Amygdala (tissue), 56 donors: ENCODE results near the gene FAM72C.
A peak's percentile ranks its signal among the peaks of the same experiment; 100 is the strongest.
"Not testable (repeated sequence)": the region's sequence is repeated elsewhere in the genome, so short reads cannot be mapped to it uniquely, and the experiment has no call there.

ENCODE experiments used
- DNase-seq, 56 donors: peaks; one replicate each; lab custom pipeline; 2025; lab: John Stamatoyannopoulos, UW

The FAM72C gene

GRCh38 chr1:143987868-143988267, 16.1 kb upstream of the FAM72C start:
- DNase-seq, result not testable (repeated sequence)

GRCh38 chr1:143984721-143985473, 13.1 kb upstream of the FAM72C start:
- not testable (repeated sequence) for DNase-seq

GRCh38 chr1:143974416-143974815, 2.6 kb upstream of the FAM72C start:
- DNase-seq, result not testable (repeated sequence)

- not testable (repeated sequence) for DNase-seq
Measured at GRCh38 chr1:143973876-143974414, 2.2 kb upstream of the FAM72C start.

GRCh38 chr1:143972753-143973326, 1.1 kb upstream of the FAM72C start:
- not testable (repeated sequence) for DNase-seq

GRCh38 chr1:143965860-143966259, 5.9 kb downstream of the FAM72C start:
- not testable (repeated sequence) for DNase-seq

GRCh38 chr1:143964294-143964693, 7.5 kb downstream of the FAM72C start:
- DNase-seq, result not testable (repeated sequence)

- not testable (repeated sequence) for DNase-seq
Measured at GRCh38 chr1:143955930-143956329, 15.9 kb downstream of the FAM72C start.

- not testable (repeated sequence) for DNase-seq
Measured at GRCh38 chr1:143952913-143953312, 18.9 kb downstream of the FAM72C start.

- DNase-seq, result not testable (repeated sequence)
Measured at GRCh38 chr1:143951485-143952391, 20.0 kb downstream of the FAM72C start.

GRCh38 chr1:143947749-143948148, 24.0 kb downstream of the FAM72C start:
- DNase-seq, result not testable (repeated sequence)

- not testable (repeated sequence) for DNase-seq
Measured at GRCh38 chr1:143945253-143945652, 26.5 kb downstream of the FAM72C start.

- DNase-seq, result not testable (repeated sequence)
Measured at GRCh38 chr1:143944576-143945240, 27.1 kb downstream of the FAM72C start.

- not testable (repeated sequence) for DNase-seq
Measured at GRCh38 chr1:143943319-143943978, 28.3 kb downstream of the FAM72C start.

- DNase-seq, result not testable (repeated sequence)
Measured at GRCh38 chr1:143942238-143942860, 29.4 kb downstream of the FAM72C start.

GRCh38 chr1:143939666-143940065, 32.1 kb downstream of the FAM72C start:
- not testable (repeated sequence) for DNase-seq

GRCh38 chr1:143938922-143939321, 32.9 kb downstream of the FAM72C start:
- not testable (repeated sequence) for DNase-seq

- peak in 24 of 56 donors; percentile 1 to 67 (median 10) for DNase-seq
Measured at GRCh38 chr1:143936457-143937115, 35.2 kb downstream of the FAM72C start.
